HepG2 (cell line): ENCODE data around the gene ANO10.

Source experiments
- CTCF ChIP-seq: sonication (generic); formaldehyde crosslinking; IDR thresholded peaks from 2 replicates; pipeline ENCODE4 v1.5.0; 2020; ENCODE audit warnings: mild to moderate bottlenecking, missing genetic modification reagents, moderate library complexity
- FUBP1 ChIP-seq: sonication (generic); formaldehyde crosslinking; IDR thresholded peaks from 2 replicates; pipeline ENCODE4 v1.5.1; 2020; ENCODE audit warnings: missing genetic modification reagents, mild to moderate bottlenecking, borderline replicate concordance
- MAX ChIP-seq: IDR thresholded peaks from 2 replicates; pipeline ENCODE4 v1.6.1; 2012; ENCODE audit warnings: inconsistent platforms
- MXD1 ChIP-seq: sonication (generic); formaldehyde crosslinking; IDR thresholded peaks from 2 replicates; pipeline ENCODE4 v1.4.0; 2020; ENCODE audit warnings: mild to moderate bottlenecking, missing genetic modification reagents
- SIX1 ChIP-seq: sonication (generic); formaldehyde crosslinking; IDR thresholded peaks from 2 replicates; pipeline ENCODE4 v1.4.0; 2020; ENCODE audit warnings: missing genetic modification reagents, borderline replicate concordance
- ZSCAN29 ChIP-seq: sonication (generic); formaldehyde crosslinking; conservative IDR thresholded peaks from 2 replicates; pipeline ENCODE4 v1.4.0; 2020; ENCODE audit warnings: mild to moderate bottlenecking, missing genetic modification reagents

GRCh38 chr3:43582866-43583265, 38.9 kb downstream of the ANO10 start:
- no peak for TF ChIP-seq SIX1 (CRISPR knock-in tag)
- TF ChIP-seq MAX: no peak
- no peak for TF ChIP-seq FUBP1
- no peak for TF ChIP-seq ZSCAN29 (CRISPR knock-in tag)
- TF ChIP-seq CTCF (CRISPR knock-in tag): no peak
- TF ChIP-seq MXD1 (CRISPR knock-in tag): no peak
